GDM1 (cell line): ENCODE measurements around the gene RUSF1.
"Not testable (repeated sequence)": the region's sequence is repeated elsewhere in the genome, so short reads cannot be mapped to it uniquely, and the experiment has no call there.

Experiments
- DNase-seq: peaks from one replicate; lab custom pipeline; 2025; lab: John Stamatoyannopoulos, UW

RUSF1 gene

DNA sequence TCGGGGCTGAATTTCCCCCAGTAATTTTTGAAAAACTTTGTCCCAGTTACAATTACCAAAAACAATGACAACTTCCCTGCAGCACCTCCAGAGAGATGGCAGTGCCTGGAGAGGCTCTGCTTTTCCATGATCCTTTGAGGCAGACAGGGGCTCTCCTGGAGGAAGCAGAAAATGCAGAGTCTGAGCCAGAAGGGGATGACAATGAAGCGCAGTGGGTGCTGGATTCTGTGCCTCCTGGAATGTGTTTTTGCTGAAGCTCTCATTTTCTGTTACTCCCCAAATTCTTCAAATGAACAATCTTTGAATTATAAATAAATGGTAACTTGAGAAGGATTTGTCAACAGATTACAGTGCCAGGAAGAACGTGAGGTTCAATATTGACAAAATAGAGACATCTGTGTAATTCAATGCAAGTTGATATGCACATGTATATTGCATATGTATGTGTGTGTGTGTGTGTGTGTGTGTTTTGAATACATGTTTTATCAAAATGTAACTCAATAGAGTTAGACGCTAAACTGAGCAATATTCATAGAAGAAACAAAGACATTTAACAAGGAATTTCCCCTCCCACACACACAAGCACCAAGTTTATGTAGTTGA lies 9.7 kb upstream of the RUSF1 start:
- DNase-seq, result no peak

DNA sequence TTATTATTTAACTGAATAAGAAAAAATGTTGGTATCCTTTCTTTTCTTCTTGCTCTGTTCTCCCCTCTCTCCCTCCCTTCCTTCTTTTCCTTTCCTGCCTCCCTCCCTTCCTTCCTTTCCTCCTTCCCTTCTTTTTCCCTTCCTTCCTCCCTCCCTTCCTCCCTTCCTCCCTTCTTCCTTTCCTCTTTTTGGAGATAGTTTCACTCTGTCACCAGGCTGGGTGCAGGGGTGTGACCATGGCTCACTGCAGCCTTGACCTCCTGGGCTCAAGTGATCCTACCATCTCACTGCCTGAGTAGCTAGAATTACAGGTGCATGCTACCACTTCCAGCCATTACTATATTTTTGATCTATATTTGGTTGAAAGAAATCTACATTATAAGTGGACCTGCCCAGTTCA lies 5.7 kb upstream of the RUSF1 start:
- no peak for DNase-seq

- DNase-seq, result no peak
These were observed 4.9 kb upstream of the RUSF1 start for GRCh38 chr16:31513126-31513525.

GRCh38 chr16:31508706-31509195 lies 560 bp upstream of the RUSF1 start:
- DNase-seq, result no peak

DNA sequence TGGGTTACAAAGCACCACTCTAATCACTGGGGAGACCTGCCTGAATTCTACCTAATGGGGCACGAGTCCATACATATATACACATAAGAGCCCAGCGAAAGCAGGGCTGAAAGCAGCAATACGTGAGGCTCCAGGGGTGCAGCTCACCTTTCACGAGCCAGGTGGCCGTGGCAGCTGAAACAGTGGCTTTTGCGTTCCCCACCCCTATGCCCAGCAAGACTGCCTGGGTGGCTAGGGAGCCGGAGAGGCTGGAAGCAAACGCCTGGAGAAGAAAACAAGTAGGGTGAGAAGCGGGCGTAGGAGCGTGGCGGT lies 618 bp downstream of the RUSF1 start:
- no peak for DNase-seq

DNA sequence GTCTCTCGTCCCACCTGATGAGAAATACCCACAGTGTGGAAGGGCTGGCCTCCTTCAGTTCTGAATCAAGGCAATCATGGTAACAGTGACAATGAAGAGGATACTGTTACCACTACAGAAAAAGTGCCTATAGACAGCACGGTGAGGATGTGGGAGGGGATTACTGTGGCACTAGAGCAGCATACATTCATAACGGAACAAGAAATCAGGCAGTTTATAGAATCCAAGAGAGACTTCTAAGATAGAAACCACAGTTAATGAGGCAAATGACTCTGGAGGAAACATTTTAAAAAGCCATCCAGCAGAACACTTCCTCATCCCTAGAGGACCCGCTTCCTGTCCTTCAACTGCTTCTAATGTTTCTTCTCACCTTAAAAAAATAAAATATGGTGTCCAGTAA lies 2.7 kb downstream of the RUSF1 start:
- DNase-seq, result no peak

GRCh38 chr16:31504159-31504558 lies 4.0 kb downstream of the RUSF1 start:
- no peak for DNase-seq

DNA sequence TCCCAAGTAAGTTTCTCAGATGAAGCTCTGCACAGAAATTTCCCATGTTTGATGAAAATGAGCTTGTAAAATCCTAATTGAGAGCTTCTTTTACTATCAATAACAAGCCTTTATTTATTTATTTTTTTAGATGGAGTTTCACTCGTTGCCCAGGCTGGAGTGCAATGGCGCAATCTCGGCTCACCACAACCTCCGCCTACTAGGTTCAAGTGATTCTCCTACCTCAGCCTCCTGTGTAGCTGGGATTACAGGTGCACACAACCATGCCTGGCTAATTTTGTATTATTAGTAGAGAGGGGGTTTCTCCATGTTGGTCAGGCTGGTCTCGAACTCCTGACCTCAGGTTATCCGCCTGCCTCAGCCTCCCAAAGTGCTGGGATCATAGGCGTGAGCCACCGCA lies 4.6 kb downstream of the RUSF1 start:
- not testable (repeated sequence) for DNase-seq

DNA sequence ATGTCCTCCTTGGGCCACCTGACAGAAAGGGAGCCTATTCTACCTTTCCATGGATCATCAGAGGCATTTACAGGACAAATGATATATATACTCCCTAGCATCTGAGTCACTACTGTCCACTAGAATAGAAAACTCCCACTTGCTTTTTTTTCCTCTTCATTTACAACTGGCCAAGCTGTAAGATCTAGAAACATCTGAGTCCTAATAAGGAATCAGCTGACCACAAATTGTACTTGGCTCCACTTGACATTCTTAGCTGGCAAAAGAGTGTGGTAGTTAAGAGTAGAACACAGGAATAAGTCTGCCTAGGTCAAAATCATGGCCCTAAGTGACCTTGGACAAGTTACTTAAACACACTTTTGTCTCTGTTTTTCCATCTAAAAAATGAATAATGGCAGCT lies 5.2 kb downstream of the RUSF1 start:
- DNase-seq, result no peak

DNA sequence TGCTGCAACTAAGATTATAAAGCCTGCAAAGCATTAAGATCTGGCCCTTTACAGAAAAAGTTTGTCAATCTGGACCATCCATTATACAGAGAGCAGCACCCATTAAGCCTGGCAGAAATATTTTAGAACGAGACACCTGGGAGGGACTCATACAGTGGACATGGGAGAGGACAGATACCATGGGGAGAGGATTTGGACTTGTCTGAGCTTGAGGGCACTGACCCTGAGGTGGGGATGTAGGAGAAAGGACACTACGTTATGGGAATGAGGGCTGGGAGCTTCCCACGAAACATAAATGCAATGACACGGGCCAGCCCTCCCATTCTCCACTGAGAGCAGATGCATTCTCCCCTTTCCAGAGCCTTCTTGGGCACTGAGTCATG lies 6.2 kb downstream of the RUSF1 start:
- no peak for DNase-seq

DNA sequence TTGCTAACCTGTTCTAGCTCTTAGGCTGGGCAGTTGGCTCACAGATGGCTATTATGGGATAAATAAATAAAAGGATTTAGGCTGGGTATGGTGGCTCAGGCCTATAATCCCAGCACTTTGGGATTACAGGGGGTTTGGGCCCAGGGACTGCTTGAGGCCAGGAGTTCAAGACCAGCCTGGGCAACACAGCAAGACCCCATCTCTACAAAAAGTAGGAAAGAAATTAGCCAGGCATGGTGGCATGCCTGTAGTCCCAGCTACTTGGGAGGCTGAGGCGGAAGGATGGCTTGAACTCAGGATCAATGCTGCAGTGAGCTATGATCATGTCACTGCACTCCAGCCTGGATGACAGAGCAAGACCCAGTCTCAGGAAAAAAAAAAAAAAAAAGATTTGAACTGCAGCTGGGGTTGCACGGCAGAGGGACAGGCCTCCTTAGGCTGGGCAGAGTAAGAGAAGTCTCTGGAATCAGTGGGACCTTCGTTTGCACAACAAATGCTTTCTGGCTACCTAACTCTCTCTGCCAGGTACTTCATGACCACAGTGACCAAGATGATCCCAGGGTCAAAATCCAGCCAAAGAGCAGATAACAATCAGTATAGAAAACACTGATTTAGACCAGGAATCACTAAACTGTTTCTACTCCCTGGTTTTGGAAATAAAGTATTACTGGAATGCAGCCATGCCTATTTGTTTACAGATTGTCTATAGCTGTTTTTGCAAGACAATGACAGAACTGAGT lies 6.8 kb downstream of the RUSF1 start:
- no peak for DNase-seq

DNA sequence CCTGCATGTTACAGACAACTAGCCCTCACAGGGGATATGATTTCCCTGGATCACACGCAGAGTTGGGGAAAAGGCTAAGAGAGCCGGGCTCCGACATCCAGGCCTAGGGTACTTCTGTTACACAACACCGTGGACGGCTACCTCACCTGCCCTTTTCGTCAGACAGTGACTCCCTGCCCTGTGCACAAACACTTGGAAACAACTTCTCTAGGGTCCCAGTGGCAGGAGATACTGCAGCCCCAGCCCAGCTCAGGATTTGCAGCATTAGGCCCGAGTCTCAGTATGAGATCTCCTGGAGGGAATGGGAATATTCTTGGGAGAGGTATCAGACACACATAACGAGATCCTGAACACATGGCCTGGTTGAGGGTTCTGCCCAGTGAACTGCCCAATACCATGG lies 8.3 kb downstream of the RUSF1 start:
- no peak for DNase-seq

GRCh38 chr16:31498493-31498892 lies 9.7 kb downstream of the RUSF1 start:
- no peak for DNase-seq

DNA sequence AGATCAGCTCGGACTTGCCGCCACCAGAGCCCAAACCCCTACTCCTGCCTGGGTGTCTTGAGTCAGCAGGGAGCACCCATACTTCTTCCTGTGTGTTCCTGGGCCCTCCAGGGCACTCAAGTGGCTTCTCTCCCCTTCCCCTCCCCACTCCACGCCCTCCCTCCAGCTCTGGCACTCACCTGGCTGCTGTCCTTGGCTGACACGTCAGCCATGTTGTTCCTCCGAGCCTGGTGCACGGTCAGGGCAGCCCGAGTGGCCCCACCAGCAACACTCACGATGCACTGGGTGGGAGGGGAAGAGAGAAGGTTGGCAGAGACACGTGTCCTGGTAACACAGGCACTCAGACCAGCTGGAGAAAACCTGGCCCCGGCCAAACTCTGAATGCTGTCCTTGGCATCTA lies 11.5 kb downstream of the RUSF1 start:
- DNase-seq, result no peak

DNA sequence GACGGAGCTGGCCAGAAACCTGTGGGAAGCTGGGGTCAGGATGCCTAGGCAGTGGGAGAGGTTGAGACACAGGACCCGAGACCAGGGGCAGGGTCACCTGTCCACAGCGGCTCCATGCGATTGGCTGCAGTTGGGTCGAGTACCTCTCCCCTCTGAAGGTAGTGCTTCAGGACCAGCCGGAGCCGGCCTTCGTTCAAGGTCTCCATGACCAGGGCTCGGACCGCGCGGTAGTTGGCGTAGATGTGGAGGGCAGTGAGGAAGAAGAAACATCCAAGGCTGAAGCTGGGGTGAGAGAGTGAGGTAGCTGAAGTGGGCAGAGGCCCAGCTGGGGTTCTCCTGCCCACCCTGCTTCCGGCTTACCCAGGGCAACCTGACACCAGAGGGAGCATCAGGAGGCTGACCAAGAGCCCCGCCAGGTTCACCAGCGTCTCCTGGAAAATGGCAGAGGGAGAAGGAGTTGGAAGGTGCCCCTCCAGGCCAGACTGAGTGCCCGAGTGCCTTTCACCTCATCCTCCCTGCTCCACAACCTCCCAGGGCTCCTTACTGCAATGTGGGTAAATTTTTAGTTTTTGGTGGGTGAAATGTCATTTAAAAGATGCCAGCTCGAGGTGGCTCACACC lies 14.6 kb downstream of the RUSF1 start:
- DNase-seq, result no peak

DNA sequence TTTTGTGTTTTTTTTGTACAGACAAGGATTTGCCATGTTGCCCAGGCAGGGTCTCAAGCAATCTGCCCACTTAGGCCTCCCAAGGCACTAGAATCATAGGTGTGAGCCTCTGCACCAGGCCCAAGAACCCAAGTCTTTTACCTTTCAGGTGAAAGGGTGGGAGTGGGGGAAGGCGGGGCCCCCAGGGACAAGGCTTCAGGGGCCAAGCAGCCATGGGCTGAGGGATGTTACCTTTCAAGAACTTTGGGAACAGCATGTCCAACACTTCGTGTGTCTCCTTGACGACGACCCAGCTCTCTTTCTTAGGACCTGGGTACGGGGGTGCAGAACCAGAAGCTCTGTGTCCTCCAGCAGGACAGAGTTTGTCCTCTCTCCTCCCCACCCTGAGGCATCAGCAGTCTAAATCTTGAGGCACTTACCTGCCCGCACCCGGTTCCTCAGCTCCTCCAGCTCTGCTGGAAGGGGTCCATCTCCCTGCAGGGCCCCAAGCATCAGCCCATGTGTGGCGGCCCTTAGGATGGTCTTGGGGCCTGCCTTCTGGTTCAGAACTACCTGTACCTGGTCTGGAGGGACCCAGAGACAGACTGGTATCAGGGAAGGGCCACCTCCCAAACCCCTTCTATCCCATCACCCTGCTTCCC lies 16.3 kb downstream of the RUSF1 start:
- DNase-seq, result no peak

- DNase-seq, result no peak
These were observed 18.3 kb downstream of the RUSF1 start for GRCh38 chr16:31489616-31490584.

DNA sequence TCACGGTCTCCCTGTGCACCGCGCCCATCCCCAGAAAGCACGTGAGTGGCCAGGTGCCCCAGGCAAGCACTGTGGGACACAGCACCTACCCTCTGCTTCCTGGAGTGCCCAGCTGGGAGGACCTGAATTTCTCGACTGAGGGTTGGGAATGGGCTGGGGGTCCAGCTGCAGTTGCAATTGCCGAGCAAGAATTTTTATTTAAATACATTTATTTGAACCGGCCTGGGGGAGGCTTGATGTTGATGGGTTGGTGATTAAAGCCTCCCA lies 19.0 kb downstream of the RUSF1 start:
- no peak for DNase-seq

- no peak for DNase-seq
These were observed 19.5 kb downstream of the RUSF1 start for GRCh38 chr16:31488468-31489297.

DNA sequence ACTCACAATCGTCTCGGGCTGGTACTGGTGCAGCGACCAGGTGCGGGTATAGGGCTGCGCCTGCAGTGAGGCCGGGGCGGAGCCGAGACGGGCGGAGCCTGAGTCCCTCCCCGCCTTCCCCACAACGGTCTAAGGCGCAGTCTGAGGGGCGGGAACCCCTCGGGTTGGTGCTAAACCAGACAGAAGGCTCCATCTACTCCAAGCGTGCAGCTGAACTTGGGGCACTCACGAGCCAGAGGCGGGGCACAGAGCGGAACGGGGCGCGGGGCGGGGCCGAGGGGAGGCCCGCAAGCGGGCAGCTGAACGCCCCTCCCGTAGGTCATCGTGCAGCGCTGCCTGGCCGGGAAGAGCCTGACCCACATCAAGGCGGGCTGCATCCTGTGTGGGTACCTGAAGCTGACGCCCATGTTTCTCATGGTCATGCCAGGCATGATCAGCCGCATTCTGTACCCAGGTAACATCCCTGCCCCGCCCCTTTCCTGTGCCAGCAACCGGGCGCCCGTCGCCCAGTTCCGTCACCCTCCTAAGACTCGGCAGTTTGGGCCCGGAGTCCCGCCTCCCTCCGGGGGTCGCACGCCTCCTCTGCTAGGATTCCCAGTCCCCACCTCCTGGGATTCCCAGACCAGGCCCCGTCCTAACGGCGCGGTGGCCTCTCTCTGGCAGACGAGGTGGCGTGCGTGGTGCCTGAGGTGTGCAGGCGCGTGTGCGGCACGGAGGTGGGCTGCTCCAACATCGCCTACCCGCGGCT lies 20.3 kb downstream of the RUSF1 start:
- DNase-seq, result no peak
